ENCODE results near the gene ASB2.

DNA sequence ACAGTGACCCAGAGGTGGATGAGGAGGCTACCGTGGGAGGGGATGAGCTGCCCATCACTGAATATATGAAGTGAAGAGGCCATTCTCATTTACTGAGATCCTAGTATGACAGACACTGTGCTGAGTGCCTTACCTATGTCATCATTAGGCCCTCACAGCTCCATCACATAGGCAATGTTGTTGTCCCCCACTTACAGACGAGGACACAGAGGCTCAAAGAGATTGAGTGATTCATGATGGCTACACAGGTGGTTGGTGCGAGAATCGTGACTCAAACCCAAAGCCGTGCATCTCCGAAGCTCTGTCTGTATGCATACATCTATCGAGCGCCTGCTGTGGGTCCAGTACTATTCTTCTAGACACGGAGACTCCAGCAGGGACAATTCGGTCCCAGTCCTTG lies 14.8 kb upstream of the ASB2 start:
- TF ChIP-seq, protein P1, sequence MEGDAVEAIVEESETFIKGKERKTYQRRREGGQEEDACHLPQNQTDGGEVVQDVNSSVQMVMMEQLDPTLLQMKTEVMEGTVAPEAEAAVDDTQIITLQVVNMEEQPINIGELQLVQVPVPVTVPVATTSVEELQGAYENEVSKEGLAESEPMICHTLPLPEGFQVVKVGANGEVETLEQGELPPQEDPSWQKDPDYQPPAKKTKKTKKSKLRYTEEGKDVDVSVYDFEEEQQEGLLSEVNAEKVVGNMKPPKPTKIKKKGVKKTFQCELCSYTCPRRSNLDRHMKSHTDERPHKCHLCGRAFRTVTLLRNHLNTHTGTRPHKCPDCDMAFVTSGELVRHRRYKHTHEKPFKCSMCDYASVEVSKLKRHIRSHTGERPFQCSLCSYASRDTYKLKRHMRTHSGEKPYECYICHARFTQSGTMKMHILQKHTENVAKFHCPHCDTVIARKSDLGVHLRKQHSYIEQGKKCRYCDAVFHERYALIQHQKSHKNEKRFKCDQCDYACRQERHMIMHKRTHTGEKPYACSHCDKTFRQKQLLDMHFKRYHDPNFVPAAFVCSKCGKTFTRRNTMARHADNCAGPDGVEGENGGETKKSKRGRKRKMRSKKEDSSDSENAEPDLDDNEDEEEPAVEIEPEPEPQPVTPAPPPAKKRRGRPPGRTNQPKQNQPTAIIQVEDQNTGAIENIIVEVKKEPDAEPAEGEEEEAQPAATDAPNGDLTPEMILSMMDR (conservative IDR thresholded peaks at IDR 0.05; ENCODE audit: low read depth, low read length) = no peak
- TF ChIP-seq EZH2 (IDR thresholded peaks at IDR 0.05; ENCODE audit: borderline replicate concordance, low read depth, low read length, poor library complexity, severe bottlenecking) = no peak

All from A673 (cell line).